ENCODE data around the gene PIK3IP1.

PIK3IP1 gene

DNA sequence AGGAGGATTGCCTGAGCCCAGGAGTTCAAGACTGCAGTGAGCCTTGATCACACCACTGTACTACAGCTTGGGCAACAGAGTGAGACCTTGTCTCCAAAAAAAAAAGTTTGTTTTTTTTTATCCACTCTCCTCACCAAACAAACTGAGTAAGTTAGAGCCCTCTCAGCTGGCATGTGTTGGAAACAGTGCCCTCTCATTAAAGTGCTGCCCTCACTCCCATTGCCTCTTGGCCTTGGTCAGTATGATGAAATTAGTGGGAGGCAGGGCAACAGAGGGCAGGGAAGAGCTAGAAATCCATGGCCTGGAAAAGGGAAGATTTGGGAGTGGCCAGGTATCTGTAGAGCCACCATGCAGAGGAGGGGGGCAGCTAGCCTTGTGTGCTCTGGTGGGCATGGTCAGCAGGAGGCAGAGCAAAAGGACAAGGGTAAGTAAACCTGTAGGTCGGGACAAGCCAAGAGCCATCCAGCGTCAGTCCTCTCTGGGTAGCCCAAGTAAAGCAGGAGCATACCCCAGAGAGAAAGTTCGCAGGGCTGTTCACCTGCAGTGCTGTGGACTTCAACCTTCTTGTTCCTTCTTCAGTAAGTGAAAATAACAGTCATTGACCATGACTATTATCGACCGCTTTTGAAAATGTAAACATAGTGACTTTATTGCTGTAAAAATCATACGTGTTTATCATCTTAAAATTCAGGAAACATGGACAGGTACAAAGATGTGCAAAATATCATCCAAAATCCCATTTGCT is 28.2 kb downstream of the PIK3IP1 start:
- H3K9ac ChIP-seq (ENCODE audit: low read length): no peak overlapping the region
- no peak overlapping the region for H3K27ac ChIP-seq (ENCODE audit: low read depth, low read length)
- H3K9me3 ChIP-seq (ENCODE audit: control insufficient read depth, insufficient read depth, low read depth, low read length): no peaks in the 10 kb centered on the region
- no peak overlapping the region for H3K4me3 ChIP-seq (ENCODE audit: low read depth, low read length)
- no peaks in the 10 kb centered on the region for H3K4me1 ChIP-seq (ENCODE audit: control insufficient read depth, insufficient read depth, low read length)
- no peaks in the 10 kb centered on the region for H3K27me3 ChIP-seq (ENCODE audit: control insufficient read depth, insufficient read depth, low read length)
- peaks cover 81% of the 10 kb centered on the region for H3K36me3 ChIP-seq (ENCODE audit: control insufficient read depth, insufficient read depth, low read length)

DNA sequence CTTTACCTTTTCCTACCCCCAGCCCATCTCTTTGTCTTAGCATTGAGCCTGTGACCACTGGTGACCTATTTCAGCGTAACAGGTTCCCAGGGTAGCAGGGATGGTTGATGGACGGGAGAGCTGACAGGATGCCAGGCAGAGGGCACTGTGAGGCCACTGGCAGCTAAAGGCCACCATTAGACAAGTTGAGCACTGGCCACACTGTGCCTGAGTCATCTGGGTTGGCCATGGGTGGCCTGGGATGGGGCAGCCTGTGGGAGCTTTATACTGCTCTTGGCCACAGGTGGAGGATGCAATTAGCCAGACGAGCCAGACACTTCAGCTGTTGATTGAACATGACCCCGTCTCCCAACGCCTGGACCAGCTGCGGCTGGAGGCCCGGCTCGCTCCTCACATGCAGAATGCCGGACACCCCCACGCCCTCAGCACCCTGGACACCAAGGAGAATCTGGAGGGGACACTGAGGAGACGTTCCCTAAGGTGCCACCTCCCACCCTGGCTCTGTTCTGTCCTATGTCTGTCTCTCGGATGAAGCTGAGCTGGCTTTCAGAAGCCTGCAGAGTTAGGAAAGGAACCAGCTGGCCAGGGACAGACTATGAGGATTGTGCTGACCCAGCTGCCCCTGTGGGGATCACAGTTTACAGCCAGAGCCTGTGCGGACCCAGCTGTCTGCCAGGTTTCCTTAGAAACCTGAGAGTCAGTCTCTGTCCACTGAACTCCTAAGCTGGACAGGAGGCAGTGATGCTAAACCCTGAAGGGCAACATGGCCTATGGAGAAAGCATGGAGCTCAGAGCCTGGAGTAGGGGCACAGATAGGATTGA is 29.8 kb downstream of the PIK3IP1 start:
- Histone ChIP-seq H3K27me3 (ENCODE audit: control insufficient read depth, insufficient read depth, low read length) (no peaks in the 10 kb centered on the region), H3K9me3 (ENCODE audit: control insufficient read depth, insufficient read depth, low read depth, low read length) (no peaks in the 10 kb centered on the region), H3K4me1 (ENCODE audit: control insufficient read depth, insufficient read depth, low read length) (no peaks in the 10 kb centered on the region), H3K36me3 (ENCODE audit: control insufficient read depth, insufficient read depth, low read length) (peaks cover 82% of the 10 kb centered on the region), H3K27ac (ENCODE audit: low read depth, low read length) (no peak overlapping the region), H3K4me3 (ENCODE audit: low read depth, low read length) (no peak overlapping the region), H3K9ac (ENCODE audit: low read length) (no peak overlapping the region)

DNA sequence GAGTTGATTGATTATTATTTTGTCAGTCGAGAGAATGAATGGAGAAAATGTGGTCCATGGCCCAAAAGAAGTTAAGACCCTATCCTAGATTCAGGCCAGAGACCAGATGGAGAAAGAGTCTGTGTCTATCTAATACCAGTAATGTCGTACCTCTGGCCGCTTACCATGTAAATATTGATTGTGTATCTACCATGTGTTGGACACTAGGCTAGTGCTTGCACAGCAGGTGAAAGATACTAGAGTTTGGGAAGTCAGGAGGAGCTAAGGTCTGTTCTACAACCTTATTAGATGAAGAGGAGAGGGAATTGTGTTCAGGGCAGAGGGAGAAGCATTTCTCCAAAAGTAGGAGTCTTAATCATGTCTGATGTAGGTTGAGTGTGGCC is 31.8 kb downstream of the PIK3IP1 start:
- Histone ChIP-seq H3K4me3 (ENCODE audit: low read depth, low read length) (no peak overlapping the region), H3K9me3 (ENCODE audit: control insufficient read depth, insufficient read depth, low read depth, low read length) (no peaks in the 10 kb centered on the region), H3K36me3 (ENCODE audit: control insufficient read depth, insufficient read depth, low read length) (peaks cover 61% of the 10 kb centered on the region), H3K9ac (ENCODE audit: low read length) (no peak overlapping the region), H3K27me3 (ENCODE audit: control insufficient read depth, insufficient read depth, low read length) (no peaks in the 10 kb centered on the region), H3K4me1 (ENCODE audit: control insufficient read depth, insufficient read depth, low read length) (no peaks in the 10 kb centered on the region; the same call in 1 of the 2 replicates), H3K27ac (ENCODE audit: low read depth, low read length) (no peak overlapping the region)

DNA sequence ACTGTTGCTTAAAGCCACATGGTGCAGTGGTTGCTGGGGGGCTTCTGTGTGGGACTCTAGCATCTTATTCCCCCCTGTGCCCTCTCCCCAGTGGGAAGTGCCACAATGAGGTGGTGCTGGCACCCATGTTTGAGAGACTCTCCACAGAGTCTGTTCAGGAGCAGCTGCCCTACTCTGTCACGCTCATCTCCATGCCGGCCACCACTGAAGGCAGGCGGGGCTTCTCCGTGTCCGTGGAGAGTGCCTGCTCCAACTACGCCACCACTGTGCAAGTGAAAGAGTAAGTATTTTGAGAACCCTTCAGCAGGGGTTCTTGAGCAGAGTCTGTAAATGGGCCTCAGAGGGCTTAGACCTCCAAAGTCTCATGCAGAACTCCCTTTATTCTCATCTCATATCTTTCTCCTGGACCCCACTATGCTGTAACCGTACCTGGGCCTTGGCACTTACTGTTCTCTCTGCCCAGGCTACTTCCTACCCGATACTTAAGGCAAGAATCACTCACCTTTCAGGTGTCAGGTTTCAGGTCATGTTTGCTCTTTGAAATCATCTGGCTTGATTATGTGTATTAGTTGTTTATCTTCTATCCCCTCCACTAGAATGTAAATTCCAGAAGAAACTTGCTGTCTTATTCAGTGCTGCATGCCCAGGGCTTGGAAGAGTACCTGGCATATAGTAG is 32.4 kb downstream of the PIK3IP1 start:
- no peaks in the 10 kb centered on the region for H3K9me3 ChIP-seq (ENCODE audit: control insufficient read depth, insufficient read depth, low read depth, low read length)
- H3K9ac ChIP-seq (ENCODE audit: low read length): no peak overlapping the region
- H3K4me1 ChIP-seq (ENCODE audit: control insufficient read depth, insufficient read depth, low read length): no peaks in the 10 kb centered on the region; the same call in 1 of the 2 replicates
- H3K36me3 ChIP-seq (ENCODE audit: control insufficient read depth, insufficient read depth, low read length): peaks cover 59% of the 10 kb centered on the region
- no peaks in the 10 kb centered on the region for H3K27me3 ChIP-seq (ENCODE audit: control insufficient read depth, insufficient read depth, low read length)
- H3K27ac ChIP-seq (ENCODE audit: low read depth, low read length): no peak overlapping the region; the same call in 1 of the 2 replicates
- no peak overlapping the region for H3K4me3 ChIP-seq (ENCODE audit: low read depth, low read length)

DNA sequence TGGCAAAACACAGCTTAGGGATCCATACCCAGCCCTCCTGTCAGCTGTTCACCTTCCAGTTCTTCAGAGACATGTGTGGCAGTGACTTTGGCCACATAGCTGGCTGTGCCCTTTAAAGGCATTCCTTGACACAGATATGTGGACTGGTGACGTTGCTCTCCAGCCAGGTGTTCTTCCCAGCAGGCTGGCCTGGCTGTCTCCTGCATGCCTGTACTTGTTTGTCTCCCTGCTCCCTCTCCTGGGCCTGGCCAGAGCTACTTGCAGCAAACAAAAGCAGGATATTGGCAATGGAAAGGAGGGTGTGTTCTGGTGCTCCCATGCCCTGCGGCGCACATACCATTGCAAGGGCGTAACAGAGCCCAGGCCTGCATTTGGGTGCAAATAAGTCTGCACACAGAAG is 38.3 kb downstream of the PIK3IP1 start:
- Histone ChIP-seq H3K9me3 (ENCODE audit: control insufficient read depth, insufficient read depth, low read depth, low read length) (no peaks in the 10 kb centered on the region), H3K27ac (ENCODE audit: low read depth, low read length) (peak overlapping the region; percentile 61), H3K4me1 (ENCODE audit: control insufficient read depth, insufficient read depth, low read length) (peaks cover 25% of the 10 kb centered on the region), H3K4me3 (ENCODE audit: low read depth, low read length) (no peak overlapping the region), H3K27me3 (ENCODE audit: control insufficient read depth, insufficient read depth, low read length) (no peaks in the 10 kb centered on the region), H3K36me3 (ENCODE audit: control insufficient read depth, insufficient read depth, low read length) (peaks cover 12% of the 10 kb centered on the region), H3K9ac (ENCODE audit: low read length) (peak overlapping the region; percentile 47)

DNA sequence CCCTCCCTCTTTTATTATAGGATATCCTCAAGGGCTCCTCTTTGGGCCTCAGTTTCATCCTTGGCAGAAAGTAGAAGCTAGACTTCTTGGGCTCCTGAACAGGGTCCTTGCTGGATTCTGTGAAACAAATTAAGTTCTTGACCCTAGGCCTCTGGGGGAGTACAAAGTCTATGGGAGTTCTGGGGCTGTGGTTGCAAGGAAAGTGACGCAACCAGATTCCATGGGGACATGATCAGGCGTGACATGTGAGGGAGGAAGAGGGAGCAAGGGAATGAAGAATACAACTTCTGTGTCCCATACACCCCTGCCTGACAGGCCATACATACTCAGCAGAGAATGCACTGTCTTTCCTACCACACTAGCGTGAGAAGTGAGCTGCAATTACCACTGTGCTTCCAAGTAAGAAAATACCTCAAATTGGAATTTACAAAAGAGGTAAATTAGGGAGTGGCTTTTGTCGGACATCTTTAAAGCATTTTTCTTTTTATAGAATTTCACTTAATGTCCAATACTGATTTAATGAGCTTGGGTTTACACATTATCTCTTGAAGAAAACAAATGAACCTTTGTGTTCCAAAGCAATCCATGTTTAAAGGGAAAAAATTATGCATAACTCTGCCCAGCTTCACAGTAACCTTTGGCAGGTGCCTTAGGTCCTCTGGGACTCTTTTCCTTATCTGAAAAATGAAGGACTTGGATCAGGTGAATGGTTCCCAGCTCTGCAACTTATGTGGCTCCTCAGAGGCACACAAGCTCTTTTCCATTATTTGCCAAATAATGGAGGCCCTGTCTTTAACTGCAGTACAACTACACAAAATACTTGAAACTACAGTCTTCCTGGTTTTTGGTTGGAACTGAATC is 41.3 kb downstream of the PIK3IP1 start:
- H3K27me3 ChIP-seq (ENCODE audit: control insufficient read depth, insufficient read depth, low read length): no peaks in the 10 kb centered on the region
- H3K27ac ChIP-seq (ENCODE audit: low read depth, low read length): no peak overlapping the region
- no peak overlapping the region for H3K9ac ChIP-seq (ENCODE audit: low read length)
- no peaks in the 10 kb centered on the region for H3K9me3 ChIP-seq (ENCODE audit: control insufficient read depth, insufficient read depth, low read depth, low read length)
- peaks cover 44% of the 10 kb centered on the region for H3K4me1 ChIP-seq (ENCODE audit: control insufficient read depth, insufficient read depth, low read length)
- no peak overlapping the region for H3K4me3 ChIP-seq (ENCODE audit: low read depth, low read length)
- no peaks in the 10 kb centered on the region for H3K36me3 ChIP-seq (ENCODE audit: control insufficient read depth, insufficient read depth, low read length)

DNA sequence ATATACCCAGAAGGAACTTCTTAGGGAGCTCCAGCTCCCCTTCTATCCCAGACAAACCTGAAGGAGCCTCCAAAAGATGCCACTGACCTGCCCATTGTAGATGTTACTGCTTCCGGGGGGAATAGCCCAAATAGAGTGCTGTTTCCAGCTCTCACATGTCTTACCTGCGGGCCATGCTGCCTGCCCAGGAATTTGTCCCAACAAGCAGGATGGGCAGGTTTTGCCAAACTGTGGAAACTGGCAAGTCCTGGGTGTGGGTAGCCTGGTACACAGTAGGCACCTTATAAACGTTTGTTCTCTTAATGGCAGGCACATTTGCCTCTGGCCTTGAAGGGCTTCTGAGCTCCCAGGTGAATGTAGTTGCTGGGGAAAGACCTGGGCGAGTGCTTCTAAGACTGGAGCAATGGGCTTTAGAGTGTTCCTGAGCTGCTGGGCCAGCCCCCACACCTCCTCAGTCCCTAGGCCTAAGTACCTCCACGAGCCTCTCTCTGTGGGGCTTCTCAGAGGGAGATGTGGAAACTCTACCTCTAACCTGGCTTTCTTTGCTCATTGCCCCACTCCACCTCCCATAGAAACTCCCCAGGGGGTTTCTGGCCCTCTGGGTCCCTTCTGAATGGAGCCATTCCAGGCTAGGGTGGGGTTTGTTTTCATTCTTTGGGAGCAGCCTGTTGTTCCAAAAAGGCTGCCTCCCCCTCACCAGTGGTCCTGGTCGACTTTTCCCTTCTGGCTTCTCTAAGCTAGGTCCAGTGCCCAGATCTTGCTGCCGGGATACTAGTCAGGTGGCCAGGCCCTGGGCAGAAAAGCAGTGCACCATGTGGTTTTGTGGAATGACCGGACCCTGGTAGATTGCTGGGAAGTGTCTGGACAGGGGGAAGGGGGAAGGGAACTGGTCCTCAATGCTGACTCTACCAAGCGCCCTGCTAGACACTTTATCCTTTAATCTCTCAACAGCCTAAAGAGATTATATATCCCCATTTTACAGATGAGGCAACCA is 43.0 kb downstream of the PIK3IP1 start:
- H3K27me3 ChIP-seq (ENCODE audit: control insufficient read depth, insufficient read depth, low read length): no peaks in the 10 kb centered on the region
- H3K4me3 ChIP-seq (ENCODE audit: low read depth, low read length): peak overlapping the region; percentile 41; the same call in 1 of the 2 replicates
- peaks cover 49% of the 10 kb centered on the region for H3K4me1 ChIP-seq (ENCODE audit: control insufficient read depth, insufficient read depth, low read length)
- H3K27ac ChIP-seq (ENCODE audit: low read depth, low read length): peak overlapping the region; percentile 23; the same call in 1 of the 2 replicates
- peak overlapping the region; percentile 33 for H3K9ac ChIP-seq (ENCODE audit: low read length)
- no peaks in the 10 kb centered on the region for H3K36me3 ChIP-seq (ENCODE audit: control insufficient read depth, insufficient read depth, low read length)
- no peaks in the 10 kb centered on the region for H3K9me3 ChIP-seq (ENCODE audit: control insufficient read depth, insufficient read depth, low read depth, low read length)

DNA sequence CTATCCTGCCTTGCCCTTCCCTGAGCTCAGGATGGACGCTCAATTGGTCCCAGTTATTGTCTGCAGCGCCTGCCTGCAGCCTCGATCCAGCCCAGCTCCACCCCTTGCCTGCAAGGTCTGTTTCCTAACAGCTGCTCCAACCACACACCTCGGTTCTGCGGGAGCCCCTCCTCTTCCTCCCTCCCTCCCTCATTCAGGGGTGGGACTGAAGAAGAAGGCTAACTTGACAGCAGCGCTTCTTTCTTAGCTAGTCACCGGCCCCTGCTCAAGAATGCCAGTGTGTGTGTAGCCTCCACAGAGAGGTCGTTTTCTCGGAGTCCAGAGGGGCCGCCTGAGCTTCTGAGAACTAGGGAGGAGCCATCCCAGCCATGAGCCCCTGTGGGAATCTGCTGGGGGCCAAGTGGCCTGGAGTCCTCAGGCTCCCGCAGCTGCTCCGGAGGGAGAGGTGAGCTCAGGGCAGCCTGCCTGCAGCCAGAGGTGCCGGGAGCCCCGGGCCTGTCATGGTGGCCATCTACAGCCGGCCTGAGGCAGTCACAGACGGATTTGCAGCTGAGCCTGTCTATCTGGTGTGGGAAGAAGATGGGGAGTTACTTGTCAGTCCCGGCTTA is 44.0 kb downstream of the PIK3IP1 start:
- no peak overlapping the region for H3K27ac ChIP-seq (ENCODE audit: low read depth, low read length)
- peaks cover 49% of the 10 kb centered on the region for H3K4me1 ChIP-seq (ENCODE audit: control insufficient read depth, insufficient read depth, low read length)

DNA sequence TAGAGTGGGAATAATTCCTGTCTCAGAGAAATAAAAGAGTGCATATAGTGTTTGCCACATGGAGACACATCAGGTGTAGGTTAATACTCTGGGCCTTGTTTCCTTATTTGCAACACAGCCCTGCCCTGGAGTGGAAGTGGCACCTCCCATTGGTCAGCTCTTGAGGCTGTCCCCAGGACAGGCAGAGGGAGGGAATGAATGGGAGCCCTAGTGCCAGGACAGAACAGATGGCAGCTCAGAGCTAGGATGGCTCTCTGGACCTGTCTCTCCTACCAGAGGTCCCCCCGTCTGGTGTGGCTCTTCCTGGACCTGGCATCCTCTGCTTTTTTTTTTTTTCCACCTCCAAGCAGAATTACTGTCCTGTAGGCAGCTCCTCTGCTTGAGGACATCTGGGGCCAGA is 44.6 kb downstream of the PIK3IP1 start:
- H3K4me3 ChIP-seq (ENCODE audit: low read depth, low read length): peak overlapping the region; percentile 41
- H3K4me1 ChIP-seq (ENCODE audit: control insufficient read depth, insufficient read depth, low read length): peaks cover 50% of the 10 kb centered on the region
- no peaks in the 10 kb centered on the region for H3K36me3 ChIP-seq (ENCODE audit: control insufficient read depth, insufficient read depth, low read length)
- H3K9ac ChIP-seq (ENCODE audit: low read length): peak overlapping the region; percentile 30
- no peak overlapping the region for H3K27ac ChIP-seq (ENCODE audit: low read depth, low read length)
- no peaks in the 10 kb centered on the region for H3K27me3 ChIP-seq (ENCODE audit: control insufficient read depth, insufficient read depth, low read length)
- H3K9me3 ChIP-seq (ENCODE audit: control insufficient read depth, insufficient read depth, low read depth, low read length): no peaks in the 10 kb centered on the region

More for the DNA sequence above, 44.0 kb downstream of the PIK3IP1 start:
- H3K4me3 ChIP-seq (ENCODE audit: low read depth, low read length): peak overlapping the region; percentile 41
- H3K9me3 ChIP-seq (ENCODE audit: control insufficient read depth, insufficient read depth, low read depth, low read length): no peaks in the 10 kb centered on the region
- no peaks in the 10 kb centered on the region for H3K36me3 ChIP-seq (ENCODE audit: control insufficient read depth, insufficient read depth, low read length)
- no peaks in the 10 kb centered on the region for H3K27me3 ChIP-seq (ENCODE audit: control insufficient read depth, insufficient read depth, low read length)
- peak overlapping the region; percentile 31 for H3K9ac ChIP-seq (ENCODE audit: low read length)

All from HUES6 (cell line).